Activated CD8-positive, alpha-beta T cell treated with anti-CD3 and anti-CD28 coated beads, Interleukin-2, amount 10 ng/mL, durations not matched to agents 7 days and 5 days (primary cell): Measurements from ENCODE around the gene LTA4H. TPM values are rescaled to one million over a fixed set of nuclear protein-coding genes. Genes with fewer than 3 reads are reported as not detected.

ENCODE experiments used
- ATAC-seq: fragments of 150-1000 bp; cut with Tn5 transposase; one replicate; pipeline ENCODE4 v1.10.0; 2021; ENCODE audit warnings: moderate library complexity
- CTCF ChIA-PET: fragments of 350-600 bp; sonication (Branson Sonifier 250); formaldehyde crosslinking; loops from one replicate; lab custom pipeline; 2021; ENCODE audit warnings: antibody characterized with exemption; lab: Charles Lee
- POLR2A ChIA-PET: fragments of 350-600 bp; sonication (Branson Sonifier 250); formaldehyde crosslinking; loops from one replicate; lab custom pipeline; 2021; ENCODE audit warnings: antibody characterized with exemption; lab: Charles Lee
- DNase-seq: peaks from one replicate; pipeline ENCODE4 v3.0.0-alpha.2; 2020
- H3K27ac Mint-ChIP-seq: one replicate; pipeline ENCODE4 v1.8.0; 2021; ENCODE audit warnings: mild to moderate bottlenecking, mixed read lengths
- H3K27me3 Mint-ChIP-seq: one replicate; pipeline ENCODE4 v1.8.0; 2021; ENCODE audit warnings: low read depth, mixed read lengths
- H3K36me3 Mint-ChIP-seq: one replicate; pipeline ENCODE4 v1.8.0; 2021; ENCODE audit warnings: low read depth, mixed read lengths
- H3K4me1 Mint-ChIP-seq: one replicate; pipeline ENCODE4 v1.8.0; 2021; ENCODE audit warnings: low read depth, mixed read lengths
- H3K4me3 Mint-ChIP-seq: one replicate; pipeline ENCODE4 v1.8.0; 2021; ENCODE audit warnings: mild to moderate bottlenecking, mixed read lengths
- H3K9me3 Mint-ChIP-seq: one replicate; pipeline ENCODE4 v1.8.0; 2022; ENCODE audit warnings: mixed read lengths; ENCODE audit not compliant: insufficient read depth
- total RNA-seq, 2 experiments: library from RNA; stranded (reverse); gene quantifications; one replicate each; pipeline ENCODE4 v1.2.3, GENCODE V29; 2021

The LTA4H gene
- total RNA-seq, 2 experiments from 2014 or later = 44.5 to 48.8 TPM

GRCh38 chr12:96044943-96045290, 9.5 kb upstream of the LTA4H start:
- H3K4me1 Mint-ChIP-seq = peaks cover 45% of the 10 kb centered on the region
- ChIA-PET CTCF (no interaction called here), POLR2A (no interaction called here)

GRCh38 chr12:96044017-96044942, 8.9 kb upstream of the LTA4H start:
- no peak overlapping the region for H3K4me3 Mint-ChIP-seq
- no peak overlapping the region for H3K27ac Mint-ChIP-seq
- H3K36me3 Mint-ChIP-seq = no peaks in the 10 kb centered on the region
- H3K9me3 Mint-ChIP-seq = no peaks in the 10 kb centered on the region
- H3K4me1 Mint-ChIP-seq = peaks cover 43% of the 10 kb centered on the region
- POLR2A ChIA-PET = interaction anchor here (0.7 kb wide), 1 partner anchor 13 kb away, joined by 3 read pairs; no protein-coding TSS in a partner anchor
- ATAC-seq (no peak), DNase-seq (no peak)
- CTCF ChIA-PET = no interaction called here
- H3K27me3 Mint-ChIP-seq = no peaks in the 10 kb centered on the region

More at GRCh38 chr12:96044943-96045290, 9.5 kb upstream of the LTA4H start:
- H3K27ac Mint-ChIP-seq = no peak overlapping the region
- ATAC-seq (no peak), DNase-seq (no peak)
- no peak overlapping the region for H3K4me3 Mint-ChIP-seq
- H3K27me3 Mint-ChIP-seq = no peaks in the 10 kb centered on the region
- H3K36me3 Mint-ChIP-seq = no peaks in the 10 kb centered on the region
- no peaks in the 10 kb centered on the region for H3K9me3 Mint-ChIP-seq

DNA sequence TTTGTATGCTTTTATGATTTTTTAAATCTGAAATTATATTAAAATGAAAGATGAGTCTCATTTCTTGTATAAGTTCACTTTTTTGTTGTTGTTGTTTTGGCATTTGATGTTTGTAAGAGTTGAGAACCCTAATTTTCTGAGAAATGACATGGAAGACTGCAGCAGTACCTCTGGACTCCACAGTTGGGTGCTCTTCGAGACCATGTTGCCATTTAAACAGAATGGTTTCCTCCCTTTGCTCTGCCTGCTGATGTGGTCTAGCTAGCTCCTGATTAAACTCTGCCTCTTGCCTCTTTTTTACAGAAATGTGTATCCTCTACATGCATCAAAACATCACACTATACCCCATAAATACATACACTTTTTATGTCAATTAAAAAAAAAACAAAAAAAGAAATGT, 5.8 kb upstream of the LTA4H start:
- no peak overlapping the region for H3K4me3 Mint-ChIP-seq
- no peaks in the 10 kb centered on the region for H3K27me3 Mint-ChIP-seq
- DNase-seq = no peak
- H3K9me3 Mint-ChIP-seq = no peaks in the 10 kb centered on the region
- H3K27ac Mint-ChIP-seq = no peak overlapping the region
- CTCF ChIA-PET = no interaction called here
- no peak for ATAC-seq
- no peaks in the 10 kb centered on the region for H3K36me3 Mint-ChIP-seq
- peaks cover 15% of the 10 kb centered on the region for H3K4me1 Mint-ChIP-seq
- POLR2A ChIA-PET = no interaction called here

GRCh38 chr12:96040305-96041133, 5.1 kb upstream of the LTA4H start:
- H3K4me1 Mint-ChIP-seq = peaks cover 12% of the 10 kb centered on the region
- H3K27me3 Mint-ChIP-seq = no peaks in the 10 kb centered on the region
- no peak overlapping the region for H3K4me3 Mint-ChIP-seq
- CTCF ChIA-PET = interaction anchor here (1.2 kb wide), 1 partner anchor 42 kb away, joined by 4 read pairs; no protein-coding TSS in a partner anchor
- no peaks in the 10 kb centered on the region for H3K9me3 Mint-ChIP-seq
- ATAC-seq = no peak
- POLR2A ChIA-PET = interaction anchor here (0.7 kb wide), 1 partner anchor 348 kb away, joined by 3 read pairs; no protein-coding TSS in a partner anchor
- no peak for DNase-seq
- no peaks in the 10 kb centered on the region for H3K36me3 Mint-ChIP-seq
- no peak overlapping the region for H3K27ac Mint-ChIP-seq

DNA sequence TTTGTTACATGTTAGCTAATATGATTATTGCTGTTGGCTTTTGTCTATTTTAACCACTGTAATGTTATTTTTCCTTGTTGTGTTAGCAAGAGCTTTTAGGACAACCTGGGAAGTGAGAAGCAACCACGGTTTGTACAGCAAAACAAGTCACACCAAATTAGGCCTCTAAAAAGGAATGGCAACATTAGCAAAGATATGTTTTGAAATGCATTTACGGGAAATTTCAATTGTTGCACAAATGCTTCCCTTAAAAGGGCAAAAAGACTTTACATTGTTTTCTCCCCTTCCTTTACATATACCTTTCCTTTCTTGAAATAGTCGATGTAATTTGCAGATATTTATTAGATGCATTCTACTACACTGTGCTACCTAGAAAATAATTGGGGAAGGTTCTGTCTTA, 4.1 kb upstream of the LTA4H start:
- ChIA-PET CTCF (no interaction called here), POLR2A (no interaction called here)
- Mint-ChIP-seq H3K4me3 (no peak overlapping the region), H3K27me3 (no peaks in the 10 kb centered on the region), H3K4me1 (peaks cover 6% of the 10 kb centered on the region), H3K27ac (no peak overlapping the region), H3K9me3 (no peaks in the 10 kb centered on the region), H3K36me3 (no peaks in the 10 kb centered on the region)
- no peak for ATAC-seq
- no peak for DNase-seq

DNA sequence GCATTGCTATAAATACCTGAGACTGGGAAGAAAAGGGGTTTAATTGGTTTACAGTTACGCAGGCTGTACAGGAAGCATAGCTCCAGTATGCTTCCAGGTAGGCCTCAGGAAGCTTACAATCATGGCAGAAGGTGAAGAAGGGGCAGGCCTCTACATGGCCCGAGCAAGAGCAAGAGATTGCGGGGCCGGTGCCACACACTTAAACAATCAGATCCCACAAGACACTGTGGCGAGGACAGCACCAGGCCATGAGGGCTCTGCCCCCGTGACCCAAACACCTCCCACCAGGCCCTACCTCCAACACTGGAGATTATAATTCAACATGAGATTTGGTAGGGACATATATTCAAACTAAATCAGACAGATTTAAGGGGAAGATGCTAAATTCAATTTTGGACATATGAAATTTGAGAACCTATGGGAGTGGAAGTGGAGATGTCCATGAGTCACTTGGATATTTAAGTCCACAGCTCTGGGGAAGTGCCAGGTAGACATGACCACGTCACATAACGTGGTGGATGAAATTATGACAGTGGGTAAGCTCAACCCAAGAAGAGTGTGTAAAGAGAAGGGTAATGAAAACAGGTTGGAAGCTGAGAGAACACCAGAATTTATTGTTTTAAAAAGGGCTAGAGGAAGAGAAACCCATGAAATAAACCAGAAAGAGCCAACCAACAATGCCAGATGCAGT, 1.5 kb upstream of the LTA4H start:
- no peak for ATAC-seq
- H3K9me3 Mint-ChIP-seq = no peaks in the 10 kb centered on the region
- no peaks in the 10 kb centered on the region for H3K27me3 Mint-ChIP-seq
- ChIA-PET CTCF (interaction anchor here (0.5 to 0.9 kb wide), 2 partner anchors 452 to 480 kb away, joined by 3 to 4 read pairs; no protein-coding TSS in a partner anchor), POLR2A (no interaction called here)
- no peak overlapping the region for H3K4me3 Mint-ChIP-seq
- no peak for DNase-seq
- H3K36me3 Mint-ChIP-seq = peaks cover 1% of the 10 kb centered on the region
- H3K27ac Mint-ChIP-seq = no peak overlapping the region
- H3K4me1 Mint-ChIP-seq = peaks cover 6% of the 10 kb centered on the region

- H3K36me3 Mint-ChIP-seq = peaks cover 1% of the 10 kb centered on the region
- no peaks in the 10 kb centered on the region for H3K9me3 Mint-ChIP-seq
- H3K27ac Mint-ChIP-seq = no peak overlapping the region
- peak; percentile 27 for DNase-seq
- ChIA-PET CTCF (no interaction called here), POLR2A (interaction anchor here (0.6 to 1.2 kb wide), 3 partner anchors 20 to 502 kb away, joined by 3 to 5 read pairs (median 3); partner anchors contain the start of gene AMDHD1)
- no peak overlapping the region for H3K4me3 Mint-ChIP-seq
- ATAC-seq = no peak
- no peaks in the 10 kb centered on the region for H3K27me3 Mint-ChIP-seq
- peaks cover 4% of the 10 kb centered on the region for H3K4me1 Mint-ChIP-seq
Observed at GRCh38 chr12:96034621-96035282, 635 bp downstream of the LTA4H start.

GRCh38 chr12:96033549-96034389, 1.6 kb downstream of the LTA4H start:
- CTCF ChIA-PET = no interaction called here
- no peaks in the 10 kb centered on the region for H3K9me3 Mint-ChIP-seq

DNA sequence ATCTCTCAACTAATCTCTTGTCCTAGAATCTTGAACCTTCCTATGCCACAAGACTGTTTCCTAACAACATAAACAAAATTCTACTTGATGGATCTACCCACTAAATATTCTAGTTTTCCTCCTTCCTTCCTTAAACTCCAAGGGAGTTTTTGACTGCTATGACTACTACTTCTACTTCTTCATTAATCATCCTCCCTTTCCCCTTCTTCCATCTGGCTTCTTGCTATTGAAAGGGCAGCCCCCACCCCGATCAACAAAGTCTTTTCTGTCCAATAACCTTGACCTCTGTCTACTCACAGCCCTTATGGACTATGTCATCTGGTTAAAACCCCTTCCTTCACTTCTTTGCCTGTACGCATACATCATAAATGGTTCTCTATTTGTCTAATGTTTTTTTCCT, 5.6 kb downstream of the LTA4H start:
- CTCF ChIA-PET = no interaction called here
- Mint-ChIP-seq H3K27me3 (no peaks in the 10 kb centered on the region), H3K4me1 (peaks cover 4% of the 10 kb centered on the region), H3K36me3 (peaks cover 12% of the 10 kb centered on the region), H3K9me3 (no peaks in the 10 kb centered on the region), H3K27ac (no peak overlapping the region), H3K4me3 (no peak overlapping the region)
- POLR2A ChIA-PET = no interaction called here
- no peak for ATAC-seq
- no peak for DNase-seq

More at GRCh38 chr12:96033549-96034389, 1.6 kb downstream of the LTA4H start:
- H3K36me3 Mint-ChIP-seq = peaks cover 1% of the 10 kb centered on the region
- DNase-seq (no peak), ATAC-seq (no peak)
- POLR2A ChIA-PET = no interaction called here
- no peak overlapping the region for H3K4me3 Mint-ChIP-seq
- H3K27ac Mint-ChIP-seq = no peak overlapping the region
- H3K27me3 Mint-ChIP-seq = no peaks in the 10 kb centered on the region
- H3K4me1 Mint-ChIP-seq = peaks cover 4% of the 10 kb centered on the region

DNA sequence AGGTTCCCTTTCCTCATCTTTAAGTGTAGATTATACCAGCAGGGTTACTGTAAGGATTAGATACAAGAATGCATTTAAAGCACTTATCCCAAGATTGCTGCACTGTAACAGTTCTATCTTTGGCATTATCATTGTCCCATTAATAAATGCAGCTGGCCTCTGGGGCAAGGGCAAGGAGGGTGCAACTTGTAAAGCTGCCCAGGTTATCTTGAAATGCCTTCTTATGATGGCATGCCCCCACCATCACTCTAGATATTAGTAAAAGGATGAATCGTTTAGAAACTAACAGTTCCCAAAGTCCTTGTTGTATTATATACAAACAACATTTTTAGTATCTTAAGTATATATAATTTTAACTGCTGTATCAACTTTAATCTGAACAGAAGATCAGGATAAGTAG, 6.8 kb downstream of the LTA4H start:
- CTCF ChIA-PET = no interaction called here
- no peaks in the 10 kb centered on the region for H3K27me3 Mint-ChIP-seq
- peaks cover 4% of the 10 kb centered on the region for H3K4me1 Mint-ChIP-seq

More for the DNA sequence above, 6.8 kb downstream of the LTA4H start:
- no peak for DNase-seq
- Mint-ChIP-seq H3K27ac (no peak overlapping the region), H3K9me3 (no peaks in the 10 kb centered on the region), H3K4me3 (no peak overlapping the region), H3K36me3 (peaks cover 15% of the 10 kb centered on the region)
- POLR2A ChIA-PET = no interaction called here
- no peak for ATAC-seq
